ENCODE results near the gene PHLDB2.

- TF ChIP-seq, protein P1, sequence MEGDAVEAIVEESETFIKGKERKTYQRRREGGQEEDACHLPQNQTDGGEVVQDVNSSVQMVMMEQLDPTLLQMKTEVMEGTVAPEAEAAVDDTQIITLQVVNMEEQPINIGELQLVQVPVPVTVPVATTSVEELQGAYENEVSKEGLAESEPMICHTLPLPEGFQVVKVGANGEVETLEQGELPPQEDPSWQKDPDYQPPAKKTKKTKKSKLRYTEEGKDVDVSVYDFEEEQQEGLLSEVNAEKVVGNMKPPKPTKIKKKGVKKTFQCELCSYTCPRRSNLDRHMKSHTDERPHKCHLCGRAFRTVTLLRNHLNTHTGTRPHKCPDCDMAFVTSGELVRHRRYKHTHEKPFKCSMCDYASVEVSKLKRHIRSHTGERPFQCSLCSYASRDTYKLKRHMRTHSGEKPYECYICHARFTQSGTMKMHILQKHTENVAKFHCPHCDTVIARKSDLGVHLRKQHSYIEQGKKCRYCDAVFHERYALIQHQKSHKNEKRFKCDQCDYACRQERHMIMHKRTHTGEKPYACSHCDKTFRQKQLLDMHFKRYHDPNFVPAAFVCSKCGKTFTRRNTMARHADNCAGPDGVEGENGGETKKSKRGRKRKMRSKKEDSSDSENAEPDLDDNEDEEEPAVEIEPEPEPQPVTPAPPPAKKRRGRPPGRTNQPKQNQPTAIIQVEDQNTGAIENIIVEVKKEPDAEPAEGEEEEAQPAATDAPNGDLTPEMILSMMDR (IDR thresholded peaks at IDR 0.05) = no peak
- TF ChIP-seq POLR2A (IDR thresholded peaks at IDR 0.05) = no peak
These were observed 5.1 kb downstream of the PHLDB2 start for GRCh38 chr3:111863942-111864694.

All from lower leg skin (tissue), 3 donors.